Measurements from ENCODE around the gene CNTNAP2.

The CNTNAP2 gene

DNA sequence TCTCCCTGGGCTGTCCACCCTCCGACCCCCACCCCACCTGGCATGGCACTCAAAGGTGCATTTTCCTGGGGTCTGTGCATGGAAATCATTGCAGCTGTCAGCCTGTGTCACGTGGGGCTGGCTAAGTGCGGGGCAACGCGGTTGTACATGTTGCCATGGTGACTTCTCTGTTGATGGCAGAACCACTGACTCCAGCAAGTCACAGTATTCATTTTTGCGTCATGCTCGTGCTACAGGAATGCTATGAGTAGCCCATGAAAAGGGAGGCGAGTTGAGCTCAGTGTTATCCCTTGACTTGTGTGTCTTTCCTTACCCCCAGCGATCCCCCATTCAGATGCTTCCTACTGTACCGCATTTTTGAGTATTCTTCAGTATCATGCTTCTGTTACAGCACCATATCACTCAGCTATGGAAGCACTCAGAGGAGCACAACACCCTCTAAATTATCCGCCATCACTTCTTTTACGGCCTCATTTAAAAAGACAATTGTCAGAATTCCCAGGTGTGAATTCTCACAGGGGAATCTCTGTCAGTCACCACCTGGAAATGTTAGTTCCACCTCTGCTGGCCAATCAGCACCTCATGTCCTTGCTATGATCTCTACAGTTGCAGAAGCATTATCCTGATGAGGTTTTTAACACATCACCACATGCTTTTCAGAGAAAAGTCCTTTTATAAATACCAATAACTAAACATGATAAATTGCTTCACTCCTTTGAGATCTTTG, 2279.6 kb downstream of the CNTNAP2 start:
- H3K4me3 ChIP-seq (ENCODE audit: low read depth, low read length): no peak overlapping the region
- TF ChIP-seq CTCF (IDR thresholded peaks at IDR 0.05; ENCODE audit: low read depth, low read length): no peak

- TF ChIP-seq CTCF (IDR thresholded peaks at IDR 0.05; ENCODE audit: low read depth, low read length): no peak
- H3K4me3 ChIP-seq (ENCODE audit: low read depth, low read length): no peak overlapping the region
Observed at GRCh38 chr7:148397056-148397455, 2280.5 kb downstream of the CNTNAP2 start.

- TF ChIP-seq CTCF (IDR thresholded peaks at IDR 0.05; ENCODE audit: low read depth, low read length): no peak
- H3K4me3 ChIP-seq (ENCODE audit: low read depth, low read length): no peak overlapping the region
Observed at GRCh38 chr7:148397551-148397950, 2280.9 kb downstream of the CNTNAP2 start.

- no peak overlapping the region for H3K4me3 ChIP-seq (ENCODE audit: low read depth, low read length)
- no peak for TF ChIP-seq CTCF (IDR thresholded peaks at IDR 0.05; ENCODE audit: low read depth, low read length)
Observed at GRCh38 chr7:148397985-148398384, 2281.4 kb downstream of the CNTNAP2 start.

DNA sequence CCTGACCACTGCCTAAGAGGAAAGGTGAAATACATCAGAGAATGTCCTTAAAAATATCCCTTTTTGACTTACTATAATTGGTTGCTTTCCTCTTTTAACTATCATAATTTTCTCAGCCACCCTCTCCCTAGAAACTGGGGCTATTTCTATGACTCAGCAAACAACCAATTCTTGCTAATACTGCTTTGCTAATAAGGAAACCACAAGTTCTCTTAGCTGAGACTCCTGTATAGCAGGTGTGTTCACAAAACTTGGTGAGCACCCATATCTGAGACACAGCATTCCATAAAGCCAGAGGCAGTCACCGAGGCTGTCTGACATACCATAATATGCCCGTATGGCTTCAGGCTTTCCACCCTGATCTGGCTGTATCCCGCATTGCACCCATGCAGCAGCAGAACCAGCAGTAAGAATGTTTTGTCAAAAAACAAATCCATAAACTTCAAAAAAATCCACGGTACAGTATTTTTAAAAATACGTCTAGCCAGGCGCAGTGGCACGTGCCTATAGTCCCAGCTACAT, 2282.3 kb downstream of the CNTNAP2 start:
- no peak for TF ChIP-seq CTCF (IDR thresholded peaks at IDR 0.05; ENCODE audit: low read depth, low read length)
- no peak overlapping the region for H3K4me3 ChIP-seq (ENCODE audit: low read depth, low read length)

GRCh38 chr7:148400101-148400500, 2283.5 kb downstream of the CNTNAP2 start:
- H3K4me3 ChIP-seq (ENCODE audit: low read depth, low read length): no peak overlapping the region
- TF ChIP-seq CTCF (IDR thresholded peaks at IDR 0.05; ENCODE audit: low read depth, low read length): no peak

- no peak for TF ChIP-seq CTCF (IDR thresholded peaks at IDR 0.05; ENCODE audit: low read depth, low read length)
- no peak overlapping the region for H3K4me3 ChIP-seq (ENCODE audit: low read depth, low read length)
Observed at GRCh38 chr7:148402159-148402558, 2285.6 kb downstream of the CNTNAP2 start.

Measured in WI38 (cell line).